LNCaP clone FGC (cell line): ENCODE data around the gene RASGRP2.

Experiments
- DNase-seq: peaks from one replicate; pipeline ENCODE4 v3.0.0-alpha.2; 2011; ENCODE audit warnings: low read depth
- H3K4me3 ChIP-seq: 2 replicates; pipeline ENCODE4 v1.5.1; 2011; ENCODE audit warnings: mild to moderate bottlenecking, low read depth, low read length, control low read depth
- CTCF ChIP-seq: IDR thresholded peaks from 2 replicates; pipeline ENCODE4 v1.5.1; 2012; ENCODE audit warnings: mild to moderate bottlenecking; ENCODE audit not compliant: control insufficient read depth, insufficient read depth; ENCODE audit errors: extremely low read depth

Gene RASGRP2

GRCh38 chr11:64765291-64765850, 21.4 kb upstream of the RASGRP2 start:
- H3K4me3 ChIP-seq = no peak overlapping the region
- DNase-seq = no peak
- no peak for TF ChIP-seq CTCF

- no peak overlapping the region for H3K4me3 ChIP-seq
- TF ChIP-seq CTCF = no peak
- DNase-seq = no peak
Observed at GRCh38 chr11:64764753-64765152, 20.8 kb upstream of the RASGRP2 start.

- no peak for TF ChIP-seq CTCF
- DNase-seq = no peak
- H3K4me3 ChIP-seq = no peak overlapping the region
Observed at GRCh38 chr11:64764040-64764611, 20.2 kb upstream of the RASGRP2 start.

- DNase-seq = no peak
- no peak for TF ChIP-seq CTCF
- no peak overlapping the region for H3K4me3 ChIP-seq
Observed at GRCh38 chr11:64763526-64764039, 19.6 kb upstream of the RASGRP2 start.

- DNase-seq = no peak
- H3K4me3 ChIP-seq = no peak overlapping the region
- TF ChIP-seq CTCF = no peak
Observed at GRCh38 chr11:64762674-64763525, 19.0 kb upstream of the RASGRP2 start.

- no peak for TF ChIP-seq CTCF
- no peak overlapping the region for H3K4me3 ChIP-seq
- DNase-seq = no peak
Observed at GRCh38 chr11:64762277-64762673, 18.3 kb upstream of the RASGRP2 start.
